Measurements from ENCODE around the gene TRIM60.

DNA sequence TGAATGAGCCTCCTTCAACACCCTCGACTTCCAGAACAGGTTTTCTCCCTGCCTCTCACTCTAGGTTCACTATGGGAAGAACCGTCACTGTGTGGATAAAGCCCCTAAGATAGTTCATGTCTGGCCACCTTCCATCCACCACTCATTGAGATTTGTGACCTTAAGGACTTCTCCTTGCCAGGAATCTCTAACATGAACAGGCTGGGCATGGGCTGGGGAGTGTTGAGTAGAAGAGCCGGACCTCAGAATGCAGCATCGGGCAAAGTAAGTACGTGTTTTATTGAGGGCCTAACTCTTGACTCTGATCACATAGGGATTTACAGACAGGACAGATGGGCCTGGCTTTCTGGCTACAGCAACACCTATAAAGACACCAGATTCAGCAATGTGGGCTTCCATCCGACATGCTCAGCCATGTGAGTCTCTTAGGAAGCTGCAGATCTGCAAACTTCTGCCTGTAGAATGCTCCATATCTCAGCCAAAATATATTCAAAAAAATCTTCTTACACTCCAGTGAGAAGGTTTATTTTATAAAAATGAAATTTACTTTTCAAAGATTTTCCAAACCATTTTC, 26.4 kb upstream of the TRIM60 start:
- no peak for TF ChIP-seq EZH2 (IDR thresholded peaks at IDR 0.05; ENCODE audit: insufficient read depth, poor library complexity, severe bottlenecking)
- no peak for TF ChIP-seq EZH2phosphoT487 (IDR thresholded peaks at IDR 0.05; ENCODE audit: insufficient read depth, low read depth)

Data from GM23248 (cell line).